Muscle of leg (tissue), 9 donors: Measurements from ENCODE around the gene FAM24B. TPM values are rescaled to one million over a fixed set of nuclear protein-coding genes. Genes with fewer than 3 reads are reported as not detected.

ENCODE experiments used
- polyA plus RNA-seq, 8 donors: library from polyadenylated mRNA; unstranded; fragments of 120-200 nt; gene quantifications; one replicate each; pipeline versions ENCODE4 v1.2.1 to v1.2.3, GENCODE V29; 2013; ENCODE audit warnings: inconsistent platforms in 1 of 8, low replicate concordance in 1 of 8; ENCODE audit not compliant: insufficient read length in 8 of 8, insufficient read depth in 1 of 8
- total RNA-seq: library from RNA; stranded (reverse); fragments of 120-200 nt; gene quantifications from one replicate; pipeline ENCODE4 v1.2.4, GENCODE V29; 2013

The FAM24B gene
- total and polyA plus RNA-seq, 9 donors = 1.6 to 4.1 (median 2.8) TPM

Other genes starting within 250 kb of the FAM24B start
- not detected for gene C10orf120, start 179.7 kb downstream of the FAM24B start, total RNA-seq
- not detected for gene C10orf120, start 179.7 kb downstream of the FAM24B start, polyA plus RNA-seq
- 1.0 TPM for gene CUZD1, start 33.7 kb downstream of the FAM24B start, total RNA-seq
- 1 to 10 TPM in 6 of 8 donors, under 1 TPM in 2; 0.78 to 1.5 (median 1.3) TPM for gene CUZD1, start 33.7 kb downstream of the FAM24B start, polyA plus RNA-seq
- gene FAM24A, start 31.0 kb upstream of the FAM24B start, total RNA-seq = not detected
- not detected for gene FAM24A, start 31.0 kb upstream of the FAM24B start, polyA plus RNA-seq
- gene C10orf88, start 74.6 kb upstream of the FAM24B start, total RNA-seq = 10.5 TPM
- 10 to 100 TPM in 7 of 8 donors, 1 to 10 TPM in 1; 8.7 to 13.7 (median 12.3) TPM for gene C10orf88, start 74.6 kb upstream of the FAM24B start, polyA plus RNA-seq
- 4.0 TPM for gene PSTK, start 100.8 kb upstream of the FAM24B start, total RNA-seq
- gene PSTK, start 100.8 kb upstream of the FAM24B start, polyA plus RNA-seq = 1 to 10 TPM; 3.8 to 5.8 (median 4.5) TPM
- gene IKZF5, start 129.2 kb upstream of the FAM24B start, total RNA-seq = 5.0 TPM
- gene IKZF5, start 129.2 kb upstream of the FAM24B start, polyA plus RNA-seq = 10 to 100 TPM; 10.6 to 17.9 (median 13.4) TPM
- gene ACADSB, start 129.4 kb upstream of the FAM24B start, total RNA-seq = 8.2 TPM
- 10 to 100 TPM in 4 of 8 donors, 1 to 10 TPM in 4; 7.6 to 12.8 (median 9.9) TPM for gene ACADSB, start 129.4 kb upstream of the FAM24B start, polyA plus RNA-seq